ENCODE measurements around the gene TMEM233. TPM values are rescaled to one million over a fixed set of nuclear protein-coding genes. Genes with fewer than 3 reads are reported as not detected.

TMEM233 gene
- total RNA-seq, 1 experiment from 2014 or later, result 6.5 TPM

DNA sequence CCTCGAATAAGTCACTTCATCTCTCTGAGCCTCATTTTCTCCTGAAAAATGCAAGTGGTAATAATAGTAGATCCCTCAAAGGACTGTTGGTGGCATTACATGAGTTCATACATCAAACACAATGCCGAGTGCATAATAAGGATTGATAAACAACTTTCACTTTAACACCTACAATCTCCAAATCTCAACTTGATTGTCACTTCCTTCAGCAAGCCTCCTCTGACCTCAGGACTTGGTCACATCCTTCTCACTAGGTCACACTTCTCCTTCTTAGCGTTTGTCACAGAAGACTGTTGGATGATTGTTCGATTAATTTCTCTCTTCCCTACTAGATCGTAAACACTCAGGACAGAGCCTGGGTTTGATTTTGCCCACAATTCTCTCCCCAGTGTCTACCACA is 66.5 kb downstream of the TMEM233 start:
- Histone ChIP-seq H3K4me3 (no peak overlapping the region), H3K9me3 (replicated peaks) (no peaks in the 10 kb centered on the region), H3K27me3 (no peaks in the 10 kb centered on the region), H3K36me3 (no peaks in the 10 kb centered on the region), H3K27ac (no peak overlapping the region), H3K4me1 (no peaks in the 10 kb centered on the region)
- DNase-seq, result no peak

GRCh38 chr12:119661882-119662281 is 68.3 kb downstream of the TMEM233 start:
- H3K27me3 ChIP-seq, result no peaks in the 10 kb centered on the region
- DNase-seq, result no peak
- H3K9me3 ChIP-seq (replicated peaks), result no peaks in the 10 kb centered on the region
- H3K4me3 ChIP-seq, result no peak overlapping the region
- H3K36me3 ChIP-seq, result no peaks in the 10 kb centered on the region
- H3K4me1 ChIP-seq, result no peaks in the 10 kb centered on the region
- no peak overlapping the region for H3K27ac ChIP-seq

DNA sequence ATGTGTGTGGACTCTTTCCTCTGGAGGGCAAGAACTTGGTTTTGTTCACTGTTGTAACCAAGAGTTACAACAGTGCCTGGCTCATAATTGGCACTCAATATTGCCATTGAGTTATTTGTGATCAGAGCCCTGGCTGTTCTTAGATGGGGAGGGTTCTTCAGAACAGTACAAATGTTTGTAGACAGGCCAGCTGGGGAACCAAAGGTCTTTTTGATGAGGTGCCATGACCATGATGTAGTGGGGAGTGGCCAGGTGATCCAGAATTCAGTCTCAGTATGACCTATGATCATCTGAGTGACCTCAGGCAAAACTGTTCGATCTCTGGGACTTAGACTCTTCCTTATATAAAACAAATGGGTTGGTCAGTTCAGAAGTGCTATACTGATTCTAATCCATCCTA is 71.1 kb downstream of the TMEM233 start:
- no peak overlapping the region for H3K4me3 ChIP-seq
- no peak for DNase-seq
- no peak overlapping the region for H3K27ac ChIP-seq
- peaks cover 3% of the 10 kb centered on the region for H3K4me1 ChIP-seq
- no peaks in the 10 kb centered on the region for H3K27me3 ChIP-seq
- no peaks in the 10 kb centered on the region for H3K9me3 ChIP-seq (replicated peaks)
- H3K36me3 ChIP-seq, result no peaks in the 10 kb centered on the region

GRCh38 chr12:119665164-119665929 is 71.8 kb downstream of the TMEM233 start:
- no peak overlapping the region for H3K27ac ChIP-seq
- no peaks in the 10 kb centered on the region for H3K27me3 ChIP-seq
- peaks cover 3% of the 10 kb centered on the region for H3K4me1 ChIP-seq
- H3K9me3 ChIP-seq (replicated peaks), result no peaks in the 10 kb centered on the region
- H3K36me3 ChIP-seq, result 0 out of 2 replicates have a peak, but pooled peaks cover 6% of the 10 kb centered on the region
- no peak for DNase-seq
- no peak overlapping the region for H3K4me3 ChIP-seq

DNA sequence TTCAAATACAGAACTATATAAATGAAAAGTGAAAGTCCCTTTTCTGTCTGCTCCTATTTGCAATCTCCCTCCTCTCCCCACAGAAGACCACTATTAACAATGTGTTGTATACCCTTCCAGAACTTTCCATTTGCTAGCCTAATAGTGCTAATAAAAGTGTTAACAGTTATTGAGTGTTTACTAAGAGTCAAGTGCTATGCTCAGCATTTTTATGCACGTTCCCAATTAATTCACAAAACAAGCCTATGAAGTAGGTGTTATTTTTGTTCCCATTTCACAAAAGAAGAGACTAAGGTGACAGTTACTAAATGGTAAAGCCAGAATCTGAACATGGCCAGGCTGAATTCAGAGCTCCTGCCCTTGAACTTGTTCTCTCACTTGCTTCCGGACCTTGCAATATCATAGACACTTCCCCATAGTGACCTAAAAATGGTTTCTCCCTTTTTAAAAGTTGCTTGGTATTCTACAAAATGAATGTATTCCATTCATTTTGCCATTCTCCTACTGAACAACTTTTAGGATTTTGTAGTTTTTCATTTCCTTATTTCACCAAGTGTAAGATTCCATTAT is 72.7 kb downstream of the TMEM233 start:
- no peak overlapping the region for H3K4me3 ChIP-seq
- H3K27me3 ChIP-seq, result no peaks in the 10 kb centered on the region
- H3K4me1 ChIP-seq, result peaks cover 3% of the 10 kb centered on the region
- H3K9me3 ChIP-seq (replicated peaks), result no peaks in the 10 kb centered on the region
- H3K36me3 ChIP-seq, result peaks cover 12% of the 10 kb centered on the region
- H3K27ac ChIP-seq, result no peak overlapping the region
- no peak for DNase-seq

DNA sequence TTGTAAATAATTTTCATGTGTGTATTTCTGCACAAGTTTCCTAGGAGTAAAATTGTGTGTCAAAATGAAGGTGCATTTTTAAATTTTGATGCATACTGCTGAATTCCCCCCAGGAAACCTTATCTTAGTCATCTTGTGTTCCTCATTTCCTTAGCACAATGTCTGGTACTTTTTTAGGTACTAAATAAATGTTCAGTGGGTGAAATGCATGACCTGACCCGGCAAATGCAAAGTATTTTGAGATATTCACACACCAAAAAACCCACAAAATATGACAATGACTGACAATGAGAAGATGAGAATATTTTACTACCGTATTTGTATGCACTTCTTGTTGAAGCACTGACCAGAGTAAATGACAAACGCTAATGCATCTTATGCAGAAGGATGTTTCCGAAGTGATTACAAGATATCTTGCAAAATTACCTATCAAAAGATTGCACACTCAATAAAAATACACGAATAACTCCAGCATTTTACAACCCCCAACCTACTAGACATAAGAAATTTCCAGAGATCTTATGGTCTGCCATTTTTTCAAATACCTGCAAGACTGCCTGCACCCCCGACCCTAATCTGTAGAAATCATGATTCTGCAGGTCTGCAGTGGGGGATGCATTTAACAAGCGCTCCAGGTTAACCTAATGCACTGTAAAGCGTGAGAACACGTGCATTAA is 73.5 kb downstream of the TMEM233 start:
- Histone ChIP-seq H3K4me1 (peaks cover 3% of the 10 kb centered on the region), H3K27me3 (no peaks in the 10 kb centered on the region), H3K9me3 (replicated peaks) (no peaks in the 10 kb centered on the region), H3K27ac (no peak overlapping the region), H3K4me3 (peak overlapping the region; percentile 94), H3K36me3 (peaks cover 17% of the 10 kb centered on the region)
- DNase-seq, result no peak

GRCh38 chr12:119667577-119668323 is 74.2 kb downstream of the TMEM233 start, which contains the start of gene PRKAB1:
Gene PRKAB1 (plus strand): TSS chr12:119668133. CDS start chr12:119668245, 112 bp downstream.
- Histone ChIP-seq H3K4me1 (peaks cover 3% of the 10 kb centered on the region), H3K36me3 (peaks cover 23% of the 10 kb centered on the region), H3K27me3 (no peaks in the 10 kb centered on the region), H3K9me3 (replicated peaks) (no peaks in the 10 kb centered on the region), H3K27ac (peak within 1 kb of the TSS; percentile 73), H3K4me3 (peak within 1 kb of the TSS; percentile 94)
- peak; percentile 95 to 97 for DNase-seq

DNA sequence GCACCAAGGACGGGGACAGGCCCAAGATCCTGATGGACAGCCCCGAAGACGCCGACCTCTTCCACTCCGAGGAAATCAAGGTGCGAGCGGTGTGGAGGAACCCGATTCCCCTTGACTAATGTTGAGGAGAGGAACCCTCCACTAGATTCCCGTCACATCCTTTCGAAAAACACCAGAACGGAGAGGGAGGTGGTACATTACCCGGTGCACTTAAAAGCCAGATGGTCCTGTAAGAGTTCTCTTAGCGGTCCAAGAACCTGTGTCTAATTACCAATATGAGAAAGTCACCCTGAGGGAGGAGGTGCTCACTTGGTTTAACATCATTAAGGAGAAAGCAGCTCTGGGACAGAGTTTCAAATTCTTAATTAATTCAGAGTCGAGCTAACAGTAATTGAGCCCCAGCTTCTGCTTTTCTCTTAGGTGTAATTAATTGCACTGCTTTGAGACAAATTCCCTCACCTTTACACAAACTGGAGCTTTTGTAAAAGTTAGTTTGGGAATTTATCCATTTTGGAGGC is 74.8 kb downstream of the TMEM233 start:
- Histone ChIP-seq H3K27me3 (no peaks in the 10 kb centered on the region), H3K4me3 (peak overlapping the region; percentile 94), H3K27ac (peak overlapping the region; percentile 73), H3K36me3 (peaks cover 27% of the 10 kb centered on the region), H3K4me1 (peaks cover 3% of the 10 kb centered on the region), H3K9me3 (replicated peaks) (no peaks in the 10 kb centered on the region)
- no peak for DNase-seq

DNA sequence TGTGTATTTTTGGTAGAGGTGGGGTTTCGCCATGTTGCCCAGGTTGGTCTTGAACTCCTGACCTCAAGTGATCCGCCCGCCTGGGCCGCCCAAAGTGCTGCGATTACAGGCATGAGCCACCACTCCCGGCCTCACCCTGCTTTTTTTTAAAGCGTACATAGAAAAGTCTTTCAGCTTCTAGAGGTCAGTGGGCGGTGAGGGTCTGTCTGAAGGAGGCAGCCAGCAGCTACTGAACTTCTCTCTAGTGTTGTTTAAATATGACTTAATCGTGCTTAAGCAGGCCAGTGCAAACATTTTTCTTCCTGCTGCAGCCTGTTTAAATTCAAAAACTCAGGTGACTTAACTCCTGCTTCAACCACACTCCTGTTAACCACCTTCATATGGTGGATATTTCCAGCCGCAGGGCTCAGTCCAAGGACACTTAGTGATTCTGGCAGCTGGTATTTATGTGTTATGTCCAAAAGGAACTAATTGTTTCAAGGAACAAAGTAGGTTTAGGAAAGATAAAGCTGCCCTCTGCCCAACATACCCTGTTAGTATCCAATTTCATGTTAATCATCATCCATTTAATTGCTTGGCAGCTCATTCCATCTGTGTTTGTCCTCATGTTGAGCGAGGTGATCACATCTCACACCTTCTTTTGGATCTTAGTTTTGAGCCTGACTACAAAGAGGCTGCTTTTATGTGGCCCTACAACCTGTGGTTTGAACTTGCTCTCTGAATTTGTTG is 76.3 kb downstream of the TMEM233 start:
- no peaks in the 10 kb centered on the region for H3K9me3 ChIP-seq (replicated peaks)
- H3K27ac ChIP-seq, result no peak overlapping the region
- H3K36me3 ChIP-seq, result peaks cover 39% of the 10 kb centered on the region
- H3K4me1 ChIP-seq, result peaks cover 3% of the 10 kb centered on the region
- no peaks in the 10 kb centered on the region for H3K27me3 ChIP-seq
- H3K4me3 ChIP-seq, result no peak overlapping the region
- DNase-seq, result no peak

DNA sequence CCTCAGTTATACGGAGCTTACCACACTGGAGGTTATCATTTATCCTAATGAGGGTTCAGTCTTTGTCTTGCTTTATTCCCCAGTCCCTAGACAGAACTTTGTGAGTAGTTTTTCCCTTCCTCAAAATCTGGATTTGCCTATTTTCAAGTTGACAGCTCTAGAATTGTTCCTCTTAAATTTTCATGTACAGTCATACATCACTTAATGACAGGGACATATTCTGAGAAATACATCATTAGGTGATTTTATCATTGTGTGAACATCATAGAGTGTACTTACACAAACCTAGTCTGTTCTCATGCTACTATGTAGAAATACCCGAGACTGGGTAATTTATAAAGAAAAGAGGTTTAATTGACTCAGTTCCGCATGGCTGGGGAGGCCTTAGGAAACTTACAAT is 77.5 kb downstream of the TMEM233 start:
- Histone ChIP-seq H3K36me3 (peaks cover 50% of the 10 kb centered on the region), H3K4me3 (no peak overlapping the region), H3K9me3 (replicated peaks) (no peaks in the 10 kb centered on the region), H3K4me1 (peaks cover 3% of the 10 kb centered on the region), H3K27me3 (no peaks in the 10 kb centered on the region), H3K27ac (no peak overlapping the region)
- no peak for DNase-seq

DNA sequence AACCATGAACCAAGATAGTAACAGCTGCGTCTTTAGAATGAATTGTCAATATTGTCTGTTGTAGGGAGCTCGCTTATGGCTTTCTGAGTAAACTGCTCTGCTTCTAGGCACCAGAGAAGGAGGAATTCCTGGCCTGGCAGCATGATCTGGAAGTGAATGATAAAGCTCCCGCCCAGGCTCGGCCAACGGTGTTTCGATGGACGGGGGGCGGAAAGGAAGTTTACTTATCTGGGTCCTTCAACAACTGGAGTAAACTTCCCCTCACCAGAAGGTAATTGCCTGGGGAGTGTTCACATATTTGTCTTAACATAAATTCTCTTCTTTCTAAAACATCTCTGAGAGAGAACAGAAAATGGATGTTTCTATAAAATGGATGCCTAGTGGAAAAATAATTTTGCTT is 78.6 kb downstream of the TMEM233 start:
- H3K27ac ChIP-seq, result no peak overlapping the region
- H3K4me3 ChIP-seq, result no peak overlapping the region
- H3K36me3 ChIP-seq, result peaks cover 57% of the 10 kb centered on the region
- no peak for DNase-seq
- no peaks in the 10 kb centered on the region for H3K27me3 ChIP-seq
- peaks cover 3% of the 10 kb centered on the region for H3K4me1 ChIP-seq
- H3K9me3 ChIP-seq (replicated peaks), result no peaks in the 10 kb centered on the region

DNA sequence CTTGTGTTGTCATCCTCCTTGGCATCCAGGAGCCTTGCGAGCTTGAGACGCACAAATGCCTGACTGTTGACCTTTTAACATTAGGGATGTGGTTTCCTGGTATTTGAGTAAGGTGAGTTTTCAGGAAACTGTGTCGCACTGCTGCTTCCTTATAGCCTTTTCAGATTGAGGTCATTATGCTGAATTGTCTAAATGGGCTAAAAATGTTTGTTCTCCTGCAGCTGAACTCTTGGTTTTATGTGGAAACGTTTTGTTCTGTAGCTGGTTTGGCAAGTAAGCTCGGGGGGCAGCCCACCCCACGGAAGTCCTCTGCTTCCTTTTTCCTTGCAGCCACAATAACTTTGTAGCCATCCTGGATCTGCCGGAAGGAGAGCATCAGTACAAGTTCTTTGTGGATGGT is 80.1 kb downstream of the TMEM233 start:
- H3K4me1 ChIP-seq, result peaks cover 1% of the 10 kb centered on the region
- H3K36me3 ChIP-seq, result peaks cover 65% of the 10 kb centered on the region
- H3K27ac ChIP-seq, result no peak overlapping the region
- DNase-seq, result no peak
- no peak overlapping the region for H3K4me3 ChIP-seq
- no peaks in the 10 kb centered on the region for H3K9me3 ChIP-seq (replicated peaks)
- no peaks in the 10 kb centered on the region for H3K27me3 ChIP-seq

DNA sequence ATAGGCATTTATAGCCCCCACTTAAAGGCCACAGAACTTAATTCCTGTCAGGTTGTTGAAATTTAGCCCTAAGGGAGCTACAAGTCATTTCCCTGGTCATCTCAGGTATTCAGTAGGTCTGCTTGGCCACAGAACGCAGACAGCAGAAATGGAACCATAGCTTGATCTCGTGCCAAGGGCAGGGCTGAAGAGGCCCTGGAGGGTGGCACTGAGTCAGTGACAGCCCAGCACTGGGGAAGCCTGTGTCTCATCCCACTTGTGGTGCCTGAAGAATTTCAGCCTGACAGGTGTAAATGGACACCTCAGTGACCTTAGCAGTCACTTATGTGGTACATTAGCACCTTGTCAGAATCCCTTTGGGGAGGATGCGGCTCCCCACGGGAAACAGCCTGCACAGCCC is 81.0 kb downstream of the TMEM233 start:
- Histone ChIP-seq H3K4me1 (no peaks in the 10 kb centered on the region), H3K4me3 (no peak overlapping the region), H3K27ac (no peak overlapping the region), H3K36me3 (peaks cover 67% of the 10 kb centered on the region), H3K27me3 (no peaks in the 10 kb centered on the region), H3K9me3 (replicated peaks) (no peaks in the 10 kb centered on the region)
- DNase-seq, result no peak

GRCh38 chr12:119676022-119676421 is 82.4 kb downstream of the TMEM233 start:
- Histone ChIP-seq H3K36me3 (peaks cover 69% of the 10 kb centered on the region), H3K4me3 (no peak overlapping the region), H3K4me1 (no peaks in the 10 kb centered on the region), H3K9me3 (replicated peaks) (no peaks in the 10 kb centered on the region), H3K27me3 (no peaks in the 10 kb centered on the region), H3K27ac (no peak overlapping the region)
- no peak for DNase-seq

Measured in SJCRH30 (cell line).